Measurements from ENCODE around the gene EXOSC1. TPM values are rescaled to one million over a fixed set of nuclear protein-coding genes. Genes with fewer than 3 reads are reported as not detected.

The EXOSC1 gene
- total RNA-seq, 1 donor from 2014 or later = 37.0 TPM

- peak; percentile 85 for ATAC-seq
- DNase-seq (ENCODE audit: low spot score) = peak; percentile 42
- intact Hi-C loops (cut with DNase I) = loop anchor here (5.0 kb wide), 1 partner anchor 89 kb away; no protein-coding TSS in a partner anchor
These were observed 17.7 kb upstream of the EXOSC1 start for GRCh38 chr10:97463363-97464132.

DNA sequence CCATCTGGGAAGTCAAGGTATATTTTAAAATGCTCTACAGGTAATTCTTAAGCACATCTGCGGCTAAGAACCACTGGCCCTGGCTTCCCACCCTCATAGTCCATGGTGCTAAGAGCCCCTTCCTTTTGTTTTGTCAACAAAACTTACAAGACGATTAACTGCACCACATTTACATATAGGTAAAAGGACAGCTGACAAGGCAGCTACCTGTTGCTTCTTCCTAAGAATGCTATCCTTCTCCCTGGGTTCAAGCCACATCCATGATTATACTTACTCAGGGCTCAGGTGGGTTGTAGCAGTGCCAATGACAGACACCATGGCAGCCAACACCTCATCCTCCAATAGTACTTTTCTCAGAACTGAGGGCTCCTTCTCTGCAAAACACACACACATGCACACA, 16.5 kb upstream of the EXOSC1 start:
- no peak for ATAC-seq
- intact Hi-C loops (cut with DNase I) = loop anchor here (5.0 kb wide), 1 partner anchor 90 kb away; no protein-coding TSS in a partner anchor
- DNase-seq (ENCODE audit: low spot score) = no peak

DNA sequence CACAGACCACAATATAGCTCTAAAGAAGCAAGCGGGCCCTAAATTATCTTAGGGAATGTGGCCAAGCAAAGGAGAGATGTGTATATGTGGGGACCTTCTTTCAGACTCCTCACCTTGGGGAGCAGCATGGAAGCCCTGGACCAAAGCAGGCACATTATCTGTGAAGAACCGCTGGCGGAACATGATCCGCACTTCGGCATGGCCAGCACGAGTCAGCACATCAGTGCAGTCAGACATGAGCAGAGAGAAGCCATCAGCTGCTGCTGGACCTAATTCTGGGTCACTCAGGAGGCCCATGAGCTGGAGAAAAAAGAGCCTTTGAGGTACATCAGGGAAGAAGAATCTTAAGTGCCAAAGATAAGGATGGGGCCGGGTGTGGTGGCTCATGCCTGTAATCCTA, 14.1 kb upstream of the EXOSC1 start:
- ATAC-seq = no peak
- intact Hi-C loops (cut with DNase I) = loop anchor here (5.0 kb wide), 1 partner anchor 92 kb away; no protein-coding TSS in a partner anchor

GRCh38 chr10:97459111-97459510, 13.3 kb upstream of the EXOSC1 start:
- DNase-seq (ENCODE audit: low spot score) (peak; percentile 21), ATAC-seq (no peak)
- intact Hi-C loops (cut with DNase I) = no loop called here

More for the DNA sequence above, 14.1 kb upstream of the EXOSC1 start:
- DNase-seq (ENCODE audit: low spot score) = peak; percentile 51

- ATAC-seq (no peak), DNase-seq (ENCODE audit: low spot score) (peak; percentile 34)
- intact Hi-C loops (cut with DNase I) = no loop called here
These were observed 10.9 kb upstream of the EXOSC1 start for GRCh38 chr10:97456686-97457065.

DNA sequence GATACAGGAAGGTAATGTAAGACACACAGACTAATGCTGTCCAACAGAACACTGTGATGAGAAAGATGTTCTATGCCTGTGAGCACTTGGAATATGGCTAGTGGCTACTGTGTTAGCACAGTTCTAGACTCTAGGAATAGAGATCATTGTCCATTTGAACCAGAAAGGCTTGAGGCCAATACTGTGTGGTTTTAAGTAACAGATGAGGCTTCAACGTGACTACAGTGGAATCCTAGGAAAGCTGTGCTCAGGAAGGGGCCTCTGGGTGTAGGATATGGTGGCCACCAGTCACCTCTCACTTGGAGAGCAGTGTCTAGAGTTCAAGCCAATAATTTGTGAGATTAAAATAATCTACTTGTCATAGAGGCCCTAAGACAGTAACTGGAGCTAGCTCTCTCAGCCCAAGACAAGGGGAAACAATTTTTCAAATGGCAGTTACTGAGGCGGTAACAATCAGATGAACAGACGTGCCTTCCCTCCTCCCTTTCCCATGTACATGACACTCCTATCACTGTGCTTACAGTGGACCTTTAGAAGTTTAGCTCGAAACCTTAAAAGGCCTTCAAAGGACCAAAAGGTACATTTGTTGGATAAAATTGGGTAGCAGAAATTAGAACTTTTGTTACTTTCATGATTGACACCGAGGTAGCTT, 10.4 kb upstream of the EXOSC1 start:
- intact Hi-C loops (cut with DNase I) = no loop called here
- ATAC-seq (peak; percentile 33), DNase-seq (ENCODE audit: low spot score) (peak; percentile 7)

GRCh38 chr10:97454330-97455036, 8.7 kb upstream of the EXOSC1 start:
- DNase-seq (ENCODE audit: low spot score) (peak; percentile 46), ATAC-seq (peak; percentile 54)
- intact Hi-C loops (cut with DNase I) = no loop called here

GRCh38 chr10:97452352-97452751, 6.5 kb upstream of the EXOSC1 start:
- ATAC-seq (no peak), DNase-seq (ENCODE audit: low spot score) (no peak)
- intact Hi-C loops (cut with DNase I) = no loop called here

GRCh38 chr10:97451605-97452004, 5.8 kb upstream of the EXOSC1 start:
- DNase-seq (ENCODE audit: low spot score) = peak; percentile 46
- intact Hi-C loops (cut with DNase I) = no loop called here
- ATAC-seq = no peak

DNA sequence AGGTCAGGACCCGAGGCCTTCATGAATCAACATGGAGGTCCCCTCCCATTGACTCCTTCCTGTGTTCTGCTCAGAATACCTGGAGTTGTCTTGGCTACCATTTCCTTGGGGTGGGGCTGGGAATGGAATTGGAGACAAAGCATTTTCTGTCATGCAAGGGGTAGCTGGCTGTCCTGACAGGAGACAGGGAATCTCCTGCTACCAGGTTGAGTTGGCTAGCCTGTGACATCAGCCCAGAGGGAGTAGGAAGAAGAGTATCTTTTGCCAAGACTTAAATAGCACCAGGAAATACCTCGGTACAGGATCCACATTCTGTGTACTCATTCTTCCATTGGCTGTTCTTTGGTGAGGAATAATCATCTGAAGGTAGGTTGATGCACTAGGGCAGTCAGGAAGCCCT, 5.0 kb upstream of the EXOSC1 start:
- DNase-seq (ENCODE audit: low spot score) (no peak), ATAC-seq (no peak)
- intact Hi-C loops (cut with DNase I) = no loop called here

DNA sequence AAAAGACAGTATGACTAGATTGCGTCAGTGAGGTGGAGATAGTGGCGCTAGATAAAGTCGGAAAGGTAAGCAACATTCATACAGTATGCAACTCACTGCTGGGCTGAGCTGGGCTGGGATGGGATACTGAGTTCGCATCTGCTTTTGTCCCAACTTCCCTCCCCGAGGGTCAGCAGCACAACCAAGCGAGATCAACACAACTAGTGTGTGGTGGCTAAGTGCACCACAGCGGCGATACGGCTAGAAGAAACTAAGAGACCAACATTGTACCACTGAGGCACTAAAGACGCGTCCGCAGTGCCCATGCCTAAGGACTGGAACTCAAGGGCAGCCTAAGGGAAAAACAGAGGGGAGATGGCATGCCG, 467 bp downstream of the EXOSC1 start:
- ATAC-seq (no peak), DNase-seq (ENCODE audit: low spot score) (no peak)
- intact Hi-C loops (cut with DNase I) = no loop called here

DNA sequence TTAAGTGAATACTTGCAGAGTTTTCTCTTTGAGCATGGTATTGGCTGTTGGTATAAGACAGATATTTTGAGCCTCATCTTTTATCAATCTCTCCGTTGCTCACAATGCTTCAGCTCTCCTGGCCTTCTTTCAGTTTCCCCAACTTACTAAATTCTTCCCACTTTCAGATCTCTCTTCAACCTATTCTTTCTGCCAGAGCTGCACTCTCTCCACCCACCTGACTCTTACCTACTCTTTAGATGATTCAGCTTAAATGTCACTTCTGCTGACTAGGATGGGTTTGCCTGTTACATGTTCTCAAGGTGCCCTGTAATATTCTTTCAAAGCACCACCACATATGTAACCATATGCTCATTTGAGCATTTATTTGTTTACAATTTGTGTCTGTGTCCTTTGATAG, 1.6 kb downstream of the EXOSC1 start:
- ATAC-seq (no peak), DNase-seq (ENCODE audit: low spot score) (no peak)
- intact Hi-C loops (cut with DNase I) = no loop called here

DNA sequence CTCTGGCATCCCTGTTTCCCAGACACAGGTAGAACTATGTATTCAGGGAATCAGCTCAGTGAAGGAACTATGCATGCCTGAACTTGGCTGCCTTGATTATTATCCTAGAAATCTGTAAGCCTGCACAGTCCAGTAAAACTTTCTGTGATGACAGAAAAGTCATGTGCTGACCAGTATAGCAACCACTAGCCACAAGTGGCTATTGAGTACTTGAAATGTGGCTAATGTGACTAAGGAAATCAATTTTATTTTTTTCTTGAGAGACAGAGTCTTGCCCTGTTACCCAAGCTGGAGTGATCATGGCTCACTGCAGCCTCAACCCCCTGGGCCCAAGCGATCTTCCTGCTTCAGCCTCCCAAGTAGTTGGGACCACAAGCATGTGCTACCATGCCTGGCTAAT, 3.5 kb downstream of the EXOSC1 start:
- intact Hi-C loops (cut with DNase I) = no loop called here
- no peak for ATAC-seq

DNA sequence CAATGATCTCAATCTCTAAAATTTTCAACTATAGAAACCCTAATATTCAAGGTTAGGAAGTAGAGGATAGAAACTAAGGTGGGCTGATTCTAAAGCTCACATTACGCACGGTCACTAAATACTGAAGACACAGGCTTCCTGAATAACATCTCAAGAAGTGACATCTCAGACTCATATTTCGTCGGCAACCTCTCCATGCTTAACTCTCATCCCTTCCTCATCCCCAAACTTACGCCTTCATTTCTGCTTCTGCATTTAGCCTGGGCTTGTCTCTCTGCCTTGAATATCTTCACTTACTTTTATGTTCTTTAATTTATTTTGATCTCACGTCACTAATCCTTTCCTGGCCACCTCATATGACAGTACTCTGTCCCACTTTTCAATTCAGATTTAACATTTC, 10.6 kb downstream of the EXOSC1 start:
- ATAC-seq (no peak), DNase-seq (ENCODE audit: low spot score) (no peak)
- intact Hi-C loops (cut with DNase I) = no loop called here

More for the DNA sequence above, 3.5 kb downstream of the EXOSC1 start:
- no peak for DNase-seq (ENCODE audit: low spot score)

- no peak for ATAC-seq
- intact Hi-C loops (cut with DNase I) = no loop called here
- no peak for DNase-seq (ENCODE audit: low spot score)
These were observed 11.2 kb downstream of the EXOSC1 start for GRCh38 chr10:97434557-97434956.

DNA sequence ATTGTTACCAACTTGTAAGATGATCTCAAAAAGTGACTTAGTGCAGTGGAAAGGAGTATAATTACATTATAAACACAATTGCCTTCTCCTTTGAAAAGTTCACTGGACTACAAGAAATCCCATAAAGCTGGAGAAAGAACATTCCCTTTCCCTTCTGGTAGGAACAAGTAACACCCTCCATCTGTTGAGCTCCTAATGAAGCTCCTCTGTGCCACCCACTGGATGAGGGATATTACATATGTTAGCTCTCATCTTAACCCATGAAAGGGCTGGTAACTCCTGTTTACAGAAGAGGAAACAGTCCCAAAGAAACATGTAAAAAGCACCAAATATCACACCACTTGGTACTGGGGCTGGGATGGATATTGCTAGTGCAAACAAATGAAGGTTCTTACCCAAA, 11.8 kb downstream of the EXOSC1 start:
- no peak for DNase-seq (ENCODE audit: low spot score)
- intact Hi-C loops (cut with DNase I) = no loop called here
- no peak for ATAC-seq

DNA sequence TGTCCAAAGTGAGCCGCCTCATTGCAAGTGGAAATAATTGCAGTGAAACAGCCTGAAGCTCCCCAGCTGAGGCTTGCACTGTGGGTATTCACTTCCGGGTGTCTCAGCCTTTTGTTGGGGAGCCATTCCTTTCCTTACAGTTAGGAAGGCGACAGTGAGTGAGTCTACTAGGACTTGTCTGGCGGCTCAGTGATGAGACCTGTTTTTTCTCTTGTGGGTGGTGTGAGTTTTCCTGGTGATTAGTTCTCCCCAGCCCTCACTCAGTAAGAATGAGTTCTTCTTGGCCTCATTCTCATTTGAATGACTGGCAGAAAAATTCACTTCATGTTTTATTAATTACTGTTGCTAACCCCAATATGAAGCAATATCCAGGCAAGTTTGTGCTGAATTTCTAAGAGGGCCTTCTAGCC, 17.2 kb downstream of the EXOSC1 start:
- no peak for DNase-seq (ENCODE audit: low spot score)
- intact Hi-C loops (cut with DNase I) = no loop called here
- ATAC-seq = no peak

GRCh38 chr10:97427571-97428179, 18.1 kb downstream of the EXOSC1 start:
- DNase-seq (ENCODE audit: low spot score) (no peak), ATAC-seq (no peak)
- intact Hi-C loops (cut with DNase I) = no loop called here

GRCh38 chr10:97426776-97427570, 18.8 kb downstream of the EXOSC1 start:
- ATAC-seq = no peak
- DNase-seq (ENCODE audit: low spot score) = no peak
- intact Hi-C loops (cut with DNase I) = no loop called here

All from sciatic nerve (tissue), 2 donors.